GM18873 (cell line): ENCODE measurements around the gene JOSD2.

ENCODE experiments used
- ATAC-seq: cut with Tn5 transposase; IDR thresholded peaks from one replicate; pipeline ENCODE4 v1.9.1; 2021; ENCODE audit warnings: mild to moderate bottlenecking, moderate library complexity, moderate number of reproducible peaks; ENCODE audit not compliant: unreplicated experiment, low FRiP score

Gene JOSD2

DNA sequence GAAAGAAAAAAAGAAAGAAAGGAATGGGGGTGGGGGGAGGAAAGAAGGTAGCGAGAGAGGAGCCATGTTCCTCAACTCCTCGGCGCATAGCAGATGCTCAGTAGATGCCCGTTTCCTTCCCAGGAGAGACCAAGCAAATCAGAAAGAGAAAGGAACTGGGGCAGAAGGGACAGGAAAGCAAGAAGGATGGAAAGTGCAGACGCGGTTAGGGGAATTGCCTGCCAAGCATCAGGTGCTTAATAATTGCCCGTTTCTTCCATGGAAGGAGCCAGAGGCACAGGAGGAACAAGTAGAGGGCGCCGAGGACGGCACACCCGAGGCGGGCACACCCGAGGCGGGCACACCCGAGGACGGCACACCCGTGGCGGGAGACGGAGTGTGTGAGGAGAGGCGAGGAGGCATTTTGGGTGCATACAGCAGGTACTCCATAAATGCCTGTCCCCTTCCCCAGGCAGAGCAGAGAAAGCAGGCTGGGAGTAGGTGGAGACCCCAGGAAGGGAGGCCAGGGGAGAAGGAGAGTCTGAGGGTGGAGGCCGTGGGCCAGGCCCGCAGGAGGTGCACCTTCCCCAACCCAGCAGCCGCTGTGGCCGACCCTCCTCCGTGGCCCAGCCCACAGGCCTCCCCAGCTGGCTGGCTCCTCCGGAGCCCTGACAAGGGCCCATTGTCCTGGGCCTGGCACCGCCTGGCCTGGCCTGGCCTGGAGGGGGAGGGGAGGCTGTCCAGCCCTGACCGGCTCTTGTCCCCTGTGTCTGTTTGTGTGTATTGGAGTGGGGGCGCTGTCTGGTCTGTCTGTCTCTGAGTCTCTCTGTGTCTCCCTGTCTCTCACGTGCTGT lies 14.6 kb downstream of the JOSD2 start:
- no peak for ATAC-seq

GRCh38 chr19:50495020-50495531 lies 15.9 kb downstream of the JOSD2 start:
- no peak for ATAC-seq

DNA sequence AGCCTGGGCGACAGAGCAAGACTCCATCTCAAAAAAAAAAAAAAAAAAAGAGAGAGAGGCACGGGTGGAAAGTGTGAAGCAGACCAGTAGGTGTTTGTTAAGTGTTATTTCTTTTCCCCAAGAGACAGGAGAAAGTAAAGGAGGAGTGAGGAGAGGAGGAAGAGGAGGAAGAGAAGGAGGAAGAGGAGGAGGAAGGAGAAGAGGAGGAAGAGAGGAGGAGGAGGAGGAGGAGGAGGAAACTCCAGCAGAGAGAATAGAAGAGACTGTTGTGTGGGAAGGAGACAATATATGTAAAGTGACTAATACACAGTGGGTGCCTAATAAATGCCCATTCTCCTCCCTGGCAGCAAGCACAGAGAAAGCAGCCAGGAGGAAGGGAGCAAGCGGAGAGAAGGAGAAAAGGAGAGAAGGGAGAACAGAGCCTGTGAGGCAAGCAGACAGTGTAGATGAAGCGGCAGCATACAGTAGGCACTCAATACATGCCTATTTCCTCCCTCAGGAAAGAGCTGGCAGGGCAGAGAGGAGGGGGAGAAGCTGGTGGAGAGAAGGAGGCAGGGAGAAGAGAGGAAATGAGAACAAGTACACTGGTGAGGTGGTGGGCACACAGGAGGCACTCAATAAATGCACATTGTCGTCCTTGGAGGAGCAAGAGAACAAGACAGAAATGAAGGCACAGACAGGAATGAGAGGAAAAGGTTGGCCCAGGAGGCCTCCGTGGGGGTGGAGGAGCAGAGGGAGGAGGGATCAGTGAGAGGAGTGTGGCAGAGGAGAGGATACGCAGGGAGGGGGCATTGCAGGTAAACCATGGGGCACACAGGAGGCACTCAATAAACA lies 16.6 kb downstream of the JOSD2 start:
- ATAC-seq = no peak

DNA sequence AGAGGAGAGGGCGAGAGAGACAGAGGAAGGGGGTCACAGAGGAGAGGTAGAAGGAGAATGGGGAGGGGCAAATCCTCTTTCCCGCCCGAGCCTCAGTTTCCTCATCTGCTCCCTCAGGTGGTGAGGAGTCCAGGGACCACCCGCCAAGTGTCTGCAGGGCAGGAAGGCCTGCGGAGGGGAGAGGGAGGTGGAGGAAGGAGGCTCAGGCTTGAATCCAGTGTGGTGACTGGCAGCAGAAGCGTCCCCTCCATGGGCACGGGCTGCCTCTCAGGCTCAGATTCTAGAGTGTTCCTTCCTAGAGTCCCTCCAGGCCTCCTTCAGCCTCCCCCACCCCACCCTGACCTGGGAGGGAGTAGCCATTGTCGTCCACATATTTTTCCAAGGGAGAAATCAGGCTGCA lies 17.8 kb downstream of the JOSD2 start:
- ATAC-seq = no peak

DNA sequence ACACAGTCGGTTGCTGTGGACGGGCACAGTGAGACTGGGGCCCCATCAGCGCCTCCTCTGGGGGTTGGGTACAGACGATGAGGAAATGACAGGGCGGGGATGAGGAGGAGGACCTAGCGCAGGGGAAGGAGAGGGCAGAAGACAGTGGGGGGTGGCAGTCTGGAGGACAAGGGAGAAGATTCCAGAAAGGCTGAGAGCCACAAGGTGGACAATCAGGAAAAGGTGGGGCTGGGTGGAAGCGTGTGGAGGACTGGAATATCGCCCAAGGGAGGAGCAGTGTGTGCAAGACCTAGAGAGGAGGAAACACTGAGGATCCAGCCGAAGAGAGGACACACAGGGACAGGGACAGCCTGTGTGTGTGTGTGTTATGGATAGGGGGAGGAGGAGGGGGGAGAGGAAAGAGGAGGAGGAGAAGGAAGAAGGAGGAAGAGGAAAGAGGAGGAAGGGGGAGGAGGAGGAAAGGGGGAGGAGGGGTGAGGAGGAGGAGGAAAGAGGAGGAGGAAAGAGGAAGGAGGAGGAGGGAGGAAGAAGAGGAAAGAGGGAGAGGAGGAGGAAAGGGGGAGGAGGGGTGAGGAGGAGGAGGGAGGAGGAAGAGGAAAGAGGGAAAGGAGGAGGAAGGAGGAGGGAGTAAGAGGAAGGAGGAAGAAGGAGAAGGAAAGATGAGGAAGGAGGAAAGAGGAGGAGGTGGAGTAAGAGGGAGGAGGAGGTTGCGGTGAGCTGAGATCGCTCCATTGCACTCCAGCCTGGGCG lies 18.5 kb downstream of the JOSD2 start:
- ATAC-seq = no peak

DNA sequence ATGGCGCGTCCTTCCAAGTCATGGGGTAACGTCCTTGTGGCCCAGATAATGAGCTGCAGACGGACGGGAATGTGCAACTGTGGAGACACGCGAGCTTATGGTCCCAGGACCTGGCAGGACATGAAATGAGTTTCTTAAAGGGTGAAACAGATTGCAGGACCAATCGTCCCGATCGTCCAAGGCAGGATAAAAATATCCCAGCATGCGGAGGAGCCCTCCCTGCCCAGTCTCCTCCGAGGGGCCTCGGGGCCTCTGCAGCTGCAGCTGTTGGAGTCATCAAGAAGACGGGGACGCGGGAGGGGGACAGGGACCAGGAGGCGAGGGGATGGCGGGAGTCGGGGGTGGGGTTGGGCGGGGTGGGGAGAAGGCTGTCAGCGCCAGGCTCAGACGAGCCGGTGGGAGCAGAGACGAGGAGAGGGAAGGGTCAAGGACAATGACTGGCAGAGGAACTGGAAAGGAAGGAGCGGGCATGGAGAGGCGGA lies 20.0 kb downstream of the JOSD2 start:
- no peak for ATAC-seq

DNA sequence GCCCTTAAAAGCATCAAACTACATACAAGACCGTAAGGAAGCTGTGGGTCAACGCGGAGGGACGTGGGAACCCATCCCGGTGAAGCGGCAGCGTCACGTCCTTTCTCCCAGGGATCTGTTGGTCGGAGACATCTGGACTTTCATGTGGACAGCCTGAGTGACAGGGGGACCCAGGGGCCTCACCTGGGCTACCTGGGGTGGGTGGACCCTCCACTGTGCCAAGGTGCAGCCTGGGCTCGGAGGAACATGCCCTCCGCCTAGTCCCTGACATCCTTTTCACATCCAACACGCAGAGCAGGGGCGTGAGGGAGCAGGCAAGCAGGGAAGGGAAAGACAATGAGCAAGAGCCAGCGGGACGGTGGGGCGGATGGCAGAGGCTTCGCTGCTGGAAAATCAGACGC lies 20.6 kb downstream of the JOSD2 start:
- ATAC-seq = no peak

- ATAC-seq = no peak
These were observed 21.5 kb downstream of the JOSD2 start for GRCh38 chr19:50489461-50490011.

GRCh38 chr19:50488389-50489194 lies 22.4 kb downstream of the JOSD2 start:
- no peak for ATAC-seq

GRCh38 chr19:50486823-50487515 lies 24.0 kb downstream of the JOSD2 start:
- no peak for ATAC-seq

DNA sequence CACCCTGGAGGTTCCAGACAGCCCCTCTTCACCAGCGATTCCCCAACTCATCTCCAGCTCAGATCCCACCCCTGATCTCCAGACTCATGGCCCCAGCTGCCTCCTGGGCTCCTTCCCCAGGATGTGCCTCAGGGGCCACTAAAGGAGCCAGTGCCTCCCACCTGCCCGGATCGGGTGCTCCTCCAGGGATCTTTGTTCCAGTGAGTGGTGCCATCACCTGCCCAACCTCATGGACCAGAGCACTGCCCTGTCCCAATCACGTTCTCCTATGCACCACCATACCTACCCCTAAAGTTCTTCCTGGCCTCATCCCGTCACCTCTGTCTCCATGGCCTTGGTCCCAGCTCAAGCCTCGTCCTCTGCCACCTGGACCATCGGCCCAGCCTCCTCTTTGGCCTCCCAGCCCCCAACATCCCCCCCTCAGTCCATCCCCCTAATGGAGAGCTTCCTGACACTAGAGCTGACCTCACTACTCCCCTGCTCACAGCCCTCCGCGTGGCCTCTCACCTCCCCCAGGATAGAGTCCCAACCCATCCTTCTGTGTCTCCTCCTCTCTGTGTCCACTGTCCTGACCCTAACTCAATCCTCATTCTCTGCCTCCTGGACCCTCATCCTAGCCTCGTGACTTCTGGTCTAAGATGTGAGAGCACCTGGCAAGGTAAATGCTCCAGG lies 25.6 kb downstream of the JOSD2 start:
- no peak for ATAC-seq

DNA sequence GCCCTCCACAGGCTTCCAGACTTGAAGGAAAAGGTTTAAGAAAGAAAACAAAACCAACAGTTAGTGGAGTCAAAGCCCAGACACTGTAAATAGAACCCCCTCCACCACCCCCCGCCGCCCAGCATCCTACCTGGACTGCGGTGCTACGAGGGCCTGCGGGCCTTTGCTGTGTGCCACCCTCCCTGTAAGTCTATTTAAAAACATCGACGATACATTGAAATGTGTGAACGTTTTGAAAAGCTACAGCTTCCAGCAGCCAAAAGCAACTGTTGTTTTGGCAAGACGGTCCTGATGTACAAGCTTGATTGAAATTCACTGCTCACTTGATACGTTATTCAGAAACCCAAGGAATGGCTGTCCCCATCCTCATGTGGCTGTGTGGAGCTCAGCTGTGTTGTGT lies 28.1 kb downstream of the JOSD2 start:
- no peak for ATAC-seq

GRCh38 chr19:50482271-50482855 lies 28.6 kb downstream of the JOSD2 start:
- ATAC-seq = no peak

GRCh38 chr19:50481351-50482149 lies 29.4 kb downstream of the JOSD2 start:
- no peak for ATAC-seq

GRCh38 chr19:50480281-50481111 lies 30.5 kb downstream of the JOSD2 start:
- no peak for ATAC-seq

GRCh38 chr19:50479761-50480251 lies 31.2 kb downstream of the JOSD2 start:
- ATAC-seq = no peak
